KMS-11 (cell line): Measurements from ENCODE around the gene CDC5L.

ENCODE experiments used
- H2AFZ ChIP-seq: fragments of 200-600 bp; sonication (generic); 2 replicates; pipeline ENCODE4 v1.6.1; 2016; ENCODE audit warnings: antibody characterized with exemption, mixed run types, low read depth
- H3K27ac ChIP-seq: fragments of 200-600 bp; sonication (generic); 2 replicates; pipeline ENCODE4 v1.6.1; 2016; ENCODE audit warnings: mild to moderate bottlenecking, mixed run types
- H3K27me3 ChIP-seq: fragments of 200-600 bp; sonication (generic); 2 replicates; pipeline ENCODE4 v1.6.1; 2017; ENCODE audit warnings: mild to moderate bottlenecking, low read depth, mixed run types, moderate library complexity; ENCODE audit not compliant: insufficient read depth
- H3K36me3 ChIP-seq: fragments of 200-600 bp; sonication (generic); 2 replicates; pipeline ENCODE4 v1.6.1; 2017; ENCODE audit warnings: mild to moderate bottlenecking, mixed run types; ENCODE audit not compliant: insufficient read depth
- H3K4me1 ChIP-seq: fragments of 200-600 bp; sonication (generic); 2 replicates; pipeline ENCODE4 v1.6.1; 2016; ENCODE audit warnings: mild to moderate bottlenecking, low read depth, mixed run types; ENCODE audit not compliant: poor library complexity, severe bottlenecking
- H3K4me2 ChIP-seq: fragments of 200-600 bp; sonication (generic); 2 replicates; pipeline ENCODE4 v1.7.0; 2016; ENCODE audit warnings: mild to moderate bottlenecking, mixed run types
- H3K4me3 ChIP-seq: fragments of 200-600 bp; sonication (generic); IDR thresholded peaks from 2 replicates; pipeline ENCODE4 v1.6.1; 2017; ENCODE audit warnings: low read depth, low read length, mixed read lengths; ENCODE audit not compliant: insufficient read depth
- H3K79me2 ChIP-seq: fragments of 200-600 bp; sonication (generic); 2 replicates; pipeline ENCODE4 v1.6.1; 2016; ENCODE audit warnings: low read depth, mixed run types; ENCODE audit not compliant: insufficient read depth
- H3K9ac ChIP-seq: fragments of 200-600 bp; sonication (generic); 2 replicates; pipeline ENCODE4 v1.6.1; 2016; ENCODE audit warnings: mild to moderate bottlenecking, mixed run types
- H4K20me1 ChIP-seq: fragments of 200-600 bp; sonication (generic); 2 replicates; pipeline ENCODE4 v1.6.1; 2016; ENCODE audit warnings: mild to moderate bottlenecking, mixed run types; ENCODE audit not compliant: insufficient read depth
- TF ChIP-seq, protein P1 (sequence below): fragments of 200-600 bp; sonication (generic); conservative IDR thresholded peaks from 2 replicates; pipeline ENCODE4 v1.6.1; 2017; ENCODE audit warnings: low read depth, mild to moderate bottlenecking, antibody characterized with exemption, low read length, moderate library complexity, mixed read lengths

Gene CDC5L

DNA sequence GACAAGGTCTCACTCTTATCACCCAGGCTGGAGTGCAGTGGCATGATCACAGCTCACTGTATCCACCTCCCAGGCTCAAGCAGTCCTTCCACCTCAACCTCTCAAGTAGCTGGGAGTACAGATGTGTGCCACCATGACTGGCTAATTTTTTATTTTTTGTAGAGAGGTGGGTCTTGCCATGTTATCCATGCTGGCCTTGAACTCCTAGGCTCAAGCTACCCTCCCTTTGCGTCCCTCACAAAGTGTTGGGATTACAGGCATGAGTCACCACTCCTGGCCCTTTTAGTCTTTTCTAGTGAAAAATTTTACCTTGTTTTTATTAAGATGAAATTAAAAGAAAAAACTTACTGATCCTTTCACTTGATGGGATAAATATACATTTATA, 17.2 kb downstream of the CDC5L start:
- Histone ChIP-seq H2AFZ (no peak overlapping the region), H3K4me3 (no peak overlapping the region), H3K4me2 (no peak overlapping the region), H3K36me3 (peaks cover 16% of the 10 kb centered on the region), H3K9ac (no peak overlapping the region), H3K4me1 (no peaks in the 10 kb centered on the region), H3K27ac (no peak overlapping the region), H3K27me3 (no peaks in the 10 kb centered on the region), H4K20me1 (no peaks in the 10 kb centered on the region; the same call in 1 of the 2 replicates), H3K79me2 (no peaks in the 10 kb centered on the region; the same call in 1 of the 2 replicates)
- TF ChIP-seq, protein P1, sequence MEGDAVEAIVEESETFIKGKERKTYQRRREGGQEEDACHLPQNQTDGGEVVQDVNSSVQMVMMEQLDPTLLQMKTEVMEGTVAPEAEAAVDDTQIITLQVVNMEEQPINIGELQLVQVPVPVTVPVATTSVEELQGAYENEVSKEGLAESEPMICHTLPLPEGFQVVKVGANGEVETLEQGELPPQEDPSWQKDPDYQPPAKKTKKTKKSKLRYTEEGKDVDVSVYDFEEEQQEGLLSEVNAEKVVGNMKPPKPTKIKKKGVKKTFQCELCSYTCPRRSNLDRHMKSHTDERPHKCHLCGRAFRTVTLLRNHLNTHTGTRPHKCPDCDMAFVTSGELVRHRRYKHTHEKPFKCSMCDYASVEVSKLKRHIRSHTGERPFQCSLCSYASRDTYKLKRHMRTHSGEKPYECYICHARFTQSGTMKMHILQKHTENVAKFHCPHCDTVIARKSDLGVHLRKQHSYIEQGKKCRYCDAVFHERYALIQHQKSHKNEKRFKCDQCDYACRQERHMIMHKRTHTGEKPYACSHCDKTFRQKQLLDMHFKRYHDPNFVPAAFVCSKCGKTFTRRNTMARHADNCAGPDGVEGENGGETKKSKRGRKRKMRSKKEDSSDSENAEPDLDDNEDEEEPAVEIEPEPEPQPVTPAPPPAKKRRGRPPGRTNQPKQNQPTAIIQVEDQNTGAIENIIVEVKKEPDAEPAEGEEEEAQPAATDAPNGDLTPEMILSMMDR = no peak

DNA sequence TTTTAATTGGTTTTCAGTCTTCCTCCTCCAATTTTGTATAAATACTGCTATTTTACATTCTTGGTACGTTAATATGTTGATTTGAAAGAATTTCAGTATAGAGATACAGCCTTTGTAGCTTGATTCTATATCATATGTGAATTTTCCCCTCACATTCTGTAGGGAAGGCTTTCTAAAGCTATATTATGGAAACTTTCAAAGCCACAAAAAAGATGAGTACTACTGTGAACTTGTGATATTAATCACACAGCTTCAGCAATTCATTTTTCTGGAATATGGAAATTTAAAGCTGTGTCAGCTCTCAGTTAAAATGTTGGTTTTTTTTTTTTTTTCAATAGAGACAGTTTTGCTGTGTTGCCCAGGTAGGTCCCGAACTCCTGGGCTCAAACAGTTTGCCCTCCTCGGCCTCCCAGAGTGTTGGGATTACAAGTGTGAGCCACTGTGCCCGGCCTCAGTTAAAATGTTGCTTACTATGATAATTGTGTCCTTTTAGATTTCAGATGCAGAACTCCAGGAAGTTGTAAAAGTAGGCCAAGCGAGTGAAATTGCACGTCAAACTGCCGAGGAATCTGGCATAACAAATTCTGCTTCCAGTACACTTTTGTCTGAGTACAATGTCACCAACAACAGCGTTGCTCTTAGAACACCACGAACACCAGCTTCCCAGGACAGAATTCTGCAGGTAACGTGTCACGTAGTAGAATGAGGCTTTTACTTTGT, 20.6 kb downstream of the CDC5L start:
- H3K27me3 ChIP-seq = no peaks in the 10 kb centered on the region
- H3K79me2 ChIP-seq = no peaks in the 10 kb centered on the region; the same call in 1 of the 2 replicates
- H2AFZ ChIP-seq = no peak overlapping the region
- peaks cover 16% of the 10 kb centered on the region for H3K36me3 ChIP-seq
- TF ChIP-seq, protein P1 = no peak
- H3K4me3 ChIP-seq = no peak overlapping the region
- no peaks in the 10 kb centered on the region for H3K4me1 ChIP-seq
- no peak overlapping the region for H3K9ac ChIP-seq
- no peak overlapping the region for H3K27ac ChIP-seq
- H4K20me1 ChIP-seq = no peaks in the 10 kb centered on the region
- no peak overlapping the region for H3K4me2 ChIP-seq

DNA sequence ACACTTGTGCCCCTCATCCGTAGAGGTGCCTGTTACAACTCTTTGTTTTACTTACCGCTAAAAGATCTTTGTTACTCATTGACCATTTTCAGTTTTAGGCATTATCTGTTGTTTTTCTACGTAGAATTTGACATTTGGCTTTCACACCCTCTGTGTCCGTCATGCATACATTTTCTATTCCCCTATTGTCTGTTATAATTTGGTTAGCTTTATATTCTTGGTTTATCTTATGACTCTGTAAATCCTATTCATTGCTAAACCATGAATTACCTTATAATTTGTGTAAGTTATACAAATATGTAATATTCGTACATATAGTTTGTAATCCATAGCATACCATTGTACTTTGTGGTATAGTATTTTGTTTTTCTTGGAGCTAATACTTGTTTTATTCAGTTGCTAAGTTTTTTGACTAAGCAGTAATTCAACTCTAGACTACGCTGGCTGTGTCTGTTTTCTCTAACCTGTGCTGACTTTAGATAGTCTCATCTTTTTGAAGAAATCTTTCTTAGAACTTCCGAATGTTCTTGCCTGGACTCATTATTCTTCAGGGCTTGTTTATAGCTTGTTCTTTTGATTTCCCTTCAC, 21.8 kb downstream of the CDC5L start:
- Histone ChIP-seq H3K27ac (no peak overlapping the region), H3K4me3 (no peak overlapping the region), H2AFZ (no peak overlapping the region), H3K36me3 (peaks cover 14% of the 10 kb centered on the region), H3K27me3 (no peaks in the 10 kb centered on the region), H3K79me2 (no peaks in the 10 kb centered on the region), H3K4me1 (no peaks in the 10 kb centered on the region), H4K20me1 (no peaks in the 10 kb centered on the region), H3K4me2 (no peak overlapping the region), H3K9ac (no peak overlapping the region)
- TF ChIP-seq, protein P1 = no peak

DNA sequence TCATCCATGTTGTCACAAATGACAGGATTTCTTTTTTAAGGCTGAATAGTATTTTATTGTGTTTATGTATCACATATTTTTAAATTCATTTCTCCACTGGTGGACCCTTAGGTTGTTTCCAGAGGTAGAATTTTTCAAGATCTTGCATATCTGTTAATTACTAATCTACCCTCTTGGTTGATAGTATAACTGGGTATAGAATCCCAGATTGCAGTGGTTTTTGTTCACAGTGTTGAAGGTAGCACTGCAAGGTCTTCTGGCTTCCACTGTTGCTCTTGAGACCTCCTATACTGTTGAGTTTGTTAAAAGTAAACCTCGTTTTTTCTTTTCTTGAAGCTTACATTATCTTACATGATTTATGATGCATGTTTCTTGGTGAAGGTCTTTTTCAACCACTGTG, 22.9 kb downstream of the CDC5L start:
- Histone ChIP-seq H3K36me3 (peaks cover 10% of the 10 kb centered on the region), H3K4me1 (no peaks in the 10 kb centered on the region), H3K4me2 (no peak overlapping the region), H2AFZ (no peak overlapping the region), H4K20me1 (no peaks in the 10 kb centered on the region), H3K27ac (no peak overlapping the region), H3K9ac (no peak overlapping the region), H3K4me3 (no peak overlapping the region), H3K79me2 (no peaks in the 10 kb centered on the region), H3K27me3 (no peaks in the 10 kb centered on the region)
- TF ChIP-seq, protein P1 = no peak
